ENCODE results near the gene PLA2G3.

DNA sequence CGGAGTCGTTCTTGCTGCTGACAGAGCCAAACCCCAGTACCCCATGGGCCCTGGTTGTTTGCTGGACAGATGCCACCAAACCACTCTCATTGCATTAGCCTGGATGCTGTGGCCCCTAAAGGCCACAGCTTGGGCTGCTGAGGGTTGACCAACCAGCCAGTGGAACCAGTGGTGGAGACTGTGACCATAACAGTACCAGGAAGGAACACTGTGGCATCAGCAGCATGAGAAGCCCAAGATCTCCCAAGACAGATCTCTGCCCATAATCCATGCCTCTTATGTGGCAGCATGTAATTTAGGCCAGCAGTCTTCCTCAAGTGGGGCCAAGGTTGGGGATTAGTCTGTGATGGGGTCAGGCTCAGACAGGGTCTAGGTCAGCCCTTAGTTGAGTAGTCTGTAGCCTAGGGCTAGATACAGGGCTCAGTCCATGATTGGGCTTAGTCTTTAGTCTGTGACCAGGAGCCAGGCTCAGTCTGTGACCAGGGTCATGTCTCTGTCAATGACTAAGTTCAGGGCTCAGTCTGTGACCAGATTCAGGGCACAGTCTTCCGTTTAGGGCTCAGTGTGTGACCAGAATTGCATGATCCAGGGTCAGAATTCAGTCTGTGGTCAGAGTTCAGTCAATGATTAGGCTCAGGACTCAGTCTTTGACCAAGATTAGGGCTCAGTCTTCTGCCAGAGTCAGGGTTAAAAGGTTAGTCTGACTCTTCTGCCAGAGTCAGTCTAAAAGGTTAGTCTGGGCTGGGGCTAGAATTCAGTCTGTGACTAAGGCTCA, 22.1 kb downstream of the PLA2G3 start:
- no peak for TF ChIP-seq KDM5A (IDR thresholded peaks at IDR 0.05)
- no peak for TF ChIP-seq EP300 (IDR thresholded peaks at IDR 0.05)
- no peak for TF ChIP-seq CTCF (IDR thresholded peaks at IDR 0.05)
- TF ChIP-seq MAFK (IDR thresholded peaks at IDR 0.05; ENCODE audit: partially characterized antibody), result no peak
- no peak for TF ChIP-seq ESRRA (IDR thresholded peaks at IDR 0.05; ENCODE audit: borderline replicate concordance, low read length)
- no peak for TF ChIP-seq SREBF2 (IDR thresholded peaks at IDR 0.05)
- no peak for TF ChIP-seq CHD2 (IDR thresholded peaks at IDR 0.05; ENCODE audit: low read length, partially characterized antibody)
- TF ChIP-seq HDAC2 (IDR thresholded peaks at IDR 0.05), result no peak
- TF ChIP-seq RAD21 (conservative IDR thresholded peaks at IDR 0.05 in 1 of 2, IDR thresholded peaks at IDR 0.05 in 1 of 2), result no peak
- TF ChIP-seq POLR2A (IDR thresholded peaks at IDR 0.05; ENCODE audit: low read length), result no peak

All from A549 (cell line).